Gastrocnemius medialis (tissue), 4 donors: ENCODE results near the gene RERE. TPM values are rescaled to one million over a fixed set of nuclear protein-coding genes. Genes with fewer than 3 reads are reported as not detected.

ENCODE experiments used
- ATAC-seq, 2 donors: fragments of 150-250 bp; one replicate each; pipeline ENCODE4 v1.9.1; 2016
- DNase-seq, 2 donors: peaks; one replicate each; pipeline ENCODE4 v3.0.0-alpha.2; 2019
- H3K27ac ChIP-seq, 4 donors: fragments of 200-600 bp; sonication (generic); 1 replicate in 1 of 4; 2 replicates in 3 of 4; pipeline ENCODE4 v1.5.1; 2016 to 2018; ENCODE audit warnings: mild to moderate bottlenecking in 2 of 4, moderate library complexity in 1 of 4
- H3K27me3 ChIP-seq, 3 donors: fragments of 200-600 bp; sonication (generic) in 2 of 3; 1 replicate in 1 of 3; 2 replicates in 2 of 3; pipeline versions ENCODE4 v1.5.1 to v1.6.0; 2016 to 2019; ENCODE audit warnings: mild to moderate bottlenecking in 1 of 3, moderate library complexity in 1 of 3
- H3K36me3 ChIP-seq, 2 donors: fragments of 200-600 bp; sonication (generic) in 1 of 2; one replicate each; pipeline ENCODE4 v1.5.1; 2017 to 2018
- H3K4me1 ChIP-seq, 2 donors: fragments of 200-600 bp; sonication (generic) in 1 of 2; one replicate each; pipeline ENCODE4 v1.5.1; 2016 to 2017; ENCODE audit warnings: mild to moderate bottlenecking in 2 of 2
- H3K4me3 ChIP-seq, 4 donors: fragments of 200-600 bp; sonication (generic) in 3 of 4; 1 replicate in 1 of 4; 2 replicates in 3 of 4; pipeline ENCODE4 v1.5.1; 2016 to 2019; ENCODE audit warnings: mild to moderate bottlenecking in 2 of 4
- H3K9me3 ChIP-seq, 3 donors: fragments of 200-600 bp; sonication (generic) in 2 of 3; 1 replicate in 1 of 3; 2 replicates in 2 of 3; pipeline ENCODE4 v1.5.1; 2016 to 2019
- CTCF ChIP-seq, 5 experiments: fragments of 450-650 bp in 3 of 5; fragments of 200-600 bp in 2 of 5; sonication (generic) in 2 of 5; IDR thresholded peaks in 4 of 5; conservative IDR thresholded peaks in 1 of 5; 1 replicate in 4 of 5; 2 replicates in 1 of 5; pipeline ENCODE4 v1.5.1; 2016 to 2019; ENCODE audit warnings: antibody characterized with exemption in 5 of 5, mild to moderate bottlenecking in 3 of 5, moderate library complexity in 3 of 5
- POLR2A ChIP-seq, 2 donors: fragments of 450-650 bp; IDR thresholded peaks; one replicate each; pipeline ENCODE4 v1.6.1; 2017; ENCODE audit warnings: antibody characterized with exemption in 2 of 2, mild to moderate bottlenecking in 2 of 2, moderate library complexity in 2 of 2
- in situ Hi-C, 4 donors: fragments of 200-750 bp; cut with MboI; loops; one replicate each; pipeline versions ENCODE4 v1.15.0 to v1.8.0; 2017; ENCODE audit warnings: low sequenced_read_pairs in 4 of 4
- intact Hi-C: fragments of 100-400 bp; cut with DNase I; formaldehyde crosslinking; loops from one replicate; pipeline ENCODE4 v1.15.1; 2023; ENCODE audit warnings: low total_unique reads
- total RNA-seq, 4 donors: library from RNA; depleted of rRNA; stranded (reverse); fragments of >200 nt; gene quantifications; one replicate each; pipeline versions ENCODE4 v1.1.0 to v1.2.3, GENCODE V29; 2016

RERE gene
- total RNA-seq, 4 donors from 2014 or later, result 60.8 to 106 (median 102) TPM

DNA sequence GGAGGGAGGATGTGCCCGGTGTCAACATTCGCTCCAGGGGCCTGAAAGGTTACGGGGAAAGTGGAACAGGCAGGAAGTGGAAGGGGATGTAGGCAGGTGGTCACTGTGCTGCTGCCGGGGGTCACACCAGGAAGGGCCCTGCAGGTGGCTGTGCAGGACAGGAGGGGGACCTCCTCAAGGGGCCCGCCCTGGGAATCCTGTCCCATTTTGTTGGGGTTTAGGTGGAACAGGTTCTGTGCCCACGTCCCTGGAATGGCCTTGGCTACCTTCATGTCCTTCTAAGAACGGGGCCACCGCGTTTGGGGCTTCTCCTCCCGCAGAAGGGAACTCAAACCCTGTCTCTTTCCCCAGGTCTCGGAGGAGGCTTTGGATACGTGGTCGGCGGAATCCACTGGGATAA, 487.6 kb downstream of the RERE start:
- no peak for DNase-seq
- no peaks in the 10 kb centered on the region for H3K27me3 ChIP-seq
- H3K4me1 ChIP-seq, result no peaks in the 10 kb centered on the region
- intact Hi-C loops, result no loop called here
- H3K36me3 ChIP-seq, result no peaks in the 10 kb centered on the region
- in situ Hi-C loops, result no loop called here
- no peak for ATAC-seq
- no peak overlapping the region for H3K27ac ChIP-seq
- no peaks in the 10 kb centered on the region for H3K9me3 ChIP-seq
- TF ChIP-seq POLR2A (IDR thresholded peaks at IDR 0.05), result no peak
- TF ChIP-seq CTCF (IDR thresholded peaks at IDR 0.05 in 4 of 5, conservative IDR thresholded peaks at IDR 0.05 in 1 of 5), result no peak
- no peak overlapping the region for H3K4me3 ChIP-seq

DNA sequence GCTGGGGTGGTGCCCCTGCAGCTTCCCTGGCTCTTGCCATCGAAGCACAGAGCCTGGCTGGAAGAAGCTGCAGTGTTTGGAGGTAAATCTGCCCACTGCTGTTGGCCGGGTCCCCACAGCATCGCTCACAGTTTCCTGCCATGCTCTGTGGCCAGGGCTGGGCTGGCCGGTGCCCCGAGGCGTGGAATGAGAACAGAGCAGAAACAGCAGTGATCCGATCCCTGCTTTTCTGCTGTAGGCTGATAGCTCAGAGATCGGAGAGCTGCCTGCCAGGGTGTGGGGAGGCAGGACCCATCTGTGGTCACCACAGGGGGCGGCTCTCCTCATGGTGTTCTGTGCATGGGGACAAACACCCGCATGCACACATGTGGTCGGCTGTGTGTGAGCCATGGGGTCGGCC, 488.0 kb downstream of the RERE start:
- DNase-seq, result no peak
- no peaks in the 10 kb centered on the region for H3K27me3 ChIP-seq
- intact Hi-C loops (no loop called here), in situ Hi-C loops (no loop called here)
- no peaks in the 10 kb centered on the region for H3K9me3 ChIP-seq
- peaks cover 0 to 3% of the 10 kb centered on the region in 2 donors for H3K4me1 ChIP-seq
- TF ChIP-seq CTCF (IDR thresholded peaks at IDR 0.05 in 4 of 5, conservative IDR thresholded peaks at IDR 0.05 in 1 of 5) (no peak), POLR2A (IDR thresholded peaks at IDR 0.05) (no peak)
- H3K36me3 ChIP-seq, result no peaks in the 10 kb centered on the region
- no peak overlapping the region for H3K4me3 ChIP-seq
- no peak overlapping the region for H3K27ac ChIP-seq
- no peak for ATAC-seq

DNA sequence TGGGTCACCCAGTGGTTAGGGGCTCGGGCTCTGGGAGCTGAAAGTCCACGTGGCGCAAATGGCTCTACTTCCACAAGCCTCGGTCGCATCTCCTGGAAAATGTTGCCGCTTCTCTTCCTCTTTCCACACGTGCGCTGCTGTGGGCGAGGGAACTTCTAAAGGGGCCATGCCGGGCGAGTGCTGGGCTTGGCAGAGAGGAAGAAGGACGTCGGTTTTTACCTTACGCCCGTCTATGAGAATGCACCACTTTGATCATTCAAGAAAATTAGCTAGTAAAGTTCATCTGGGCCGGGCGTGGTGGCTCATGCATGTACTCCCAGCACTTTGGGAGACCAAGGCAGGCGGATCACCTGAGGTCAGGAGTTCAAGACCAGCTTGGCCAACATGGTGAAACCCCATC, 489.2 kb downstream of the RERE start:
- Histone ChIP-seq H3K4me1 (peaks cover 4 to 10% of the 10 kb centered on the region in 2 donors), H3K27me3 (no peaks in the 10 kb centered on the region), H3K4me3 (no peak overlapping the region), H3K27ac (no peak overlapping the region), H3K36me3 (no peaks in the 10 kb centered on the region), H3K9me3 (no peaks in the 10 kb centered on the region)
- intact Hi-C loops (no loop called here), in situ Hi-C loops (no loop called here)
- DNase-seq (no peak), ATAC-seq (no peak)
- no peak for TF ChIP-seq CTCF (IDR thresholded peaks at IDR 0.05 in 4 of 5, conservative IDR thresholded peaks at IDR 0.05 in 1 of 5)
- TF ChIP-seq POLR2A (IDR thresholded peaks at IDR 0.05), result no peak

DNA sequence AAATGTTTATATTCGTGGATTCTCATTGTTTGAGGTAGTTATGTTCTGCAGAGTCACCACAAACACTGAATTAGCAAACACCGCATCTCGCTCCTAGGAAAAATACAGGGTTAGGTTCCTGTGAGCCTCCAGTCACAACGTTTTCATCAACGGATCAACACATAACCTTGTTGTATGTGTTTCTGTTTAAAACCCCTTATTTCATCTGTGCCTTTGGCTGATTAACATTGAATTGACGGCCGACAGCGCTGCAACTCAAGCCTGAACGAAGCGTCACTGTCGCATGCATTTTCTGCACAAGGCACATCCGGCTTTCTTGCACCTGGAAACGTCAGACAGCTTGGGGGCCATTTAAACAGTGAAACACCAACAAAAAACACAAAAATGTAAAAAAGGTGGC, 491.2 kb downstream of the RERE start:
- DNase-seq, result no peak
- H3K36me3 ChIP-seq, result no peaks in the 10 kb centered on the region
- no peaks in the 10 kb centered on the region for H3K27me3 ChIP-seq
- no peak for ATAC-seq
- TF ChIP-seq CTCF (IDR thresholded peaks at IDR 0.05 in 4 of 5, conservative IDR thresholded peaks at IDR 0.05 in 1 of 5) (no peak), POLR2A (IDR thresholded peaks at IDR 0.05) (no peak)
- peaks cover 4 to 10% of the 10 kb centered on the region in 2 donors for H3K4me1 ChIP-seq
- intact Hi-C loops, result no loop called here
- in situ Hi-C loops, result no loop called here
- H3K4me3 ChIP-seq, result no peak overlapping the region
- H3K9me3 ChIP-seq, result no peaks in the 10 kb centered on the region
- no peak overlapping the region for H3K27ac ChIP-seq

DNA sequence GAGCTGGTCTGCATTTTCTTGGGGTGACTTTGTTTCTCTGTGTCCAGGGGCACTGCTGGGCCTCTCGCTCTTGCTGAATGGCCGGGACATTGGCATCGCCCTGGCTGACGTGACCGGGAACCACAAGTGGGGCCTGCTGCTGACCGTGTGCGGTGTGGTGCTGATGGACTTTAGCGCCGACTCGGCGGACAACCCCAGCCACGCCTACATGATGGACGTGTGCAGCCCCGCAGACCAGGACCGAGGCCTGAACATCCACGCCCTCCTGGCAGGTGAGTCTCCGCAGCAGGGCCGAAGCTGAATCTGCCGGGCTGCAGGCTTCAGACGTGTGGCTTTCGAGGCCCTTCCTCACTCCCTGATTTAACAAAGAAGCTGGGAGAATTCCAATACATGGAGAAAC, 491.7 kb downstream of the RERE start:
- Histone ChIP-seq H3K27ac (no peak overlapping the region), H3K9me3 (no peaks in the 10 kb centered on the region), H3K36me3 (no peaks in the 10 kb centered on the region), H3K4me3 (no peak overlapping the region), H3K27me3 (no peaks in the 10 kb centered on the region), H3K4me1 (peaks cover 4 to 10% of the 10 kb centered on the region in 2 donors)
- DNase-seq (no peak), ATAC-seq (no peak)
- TF ChIP-seq POLR2A (IDR thresholded peaks at IDR 0.05) (no peak), CTCF (IDR thresholded peaks at IDR 0.05 in 4 of 5, conservative IDR thresholded peaks at IDR 0.05 in 1 of 5) (no peak)
- intact Hi-C loops (no loop called here), in situ Hi-C loops (no loop called here)
